GM10847 (cell line): ENCODE data around the gene UBA6.

Experiments used
- POLR2A ChIP-seq: IDR thresholded peaks from 2 replicates; pipeline ENCODE4 v1.6.1; 2011; ENCODE audit not compliant: insufficient read length; ENCODE audit errors: extremely low read depth

The UBA6 gene

GRCh38 chr4:67575232-67576058 is 125.5 kb downstream of the UBA6 start:
- TF ChIP-seq POLR2A: no peak

GRCh38 chr4:67573193-67573592 is 127.8 kb downstream of the UBA6 start:
- TF ChIP-seq POLR2A: no peak

- TF ChIP-seq POLR2A: no peak
Measured at GRCh38 chr4:67571975-67572374, 129.0 kb downstream of the UBA6 start.

GRCh38 chr4:67570537-67570936 is 130.4 kb downstream of the UBA6 start:
- no peak for TF ChIP-seq POLR2A

GRCh38 chr4:67568820-67569219 is 132.1 kb downstream of the UBA6 start:
- no peak for TF ChIP-seq POLR2A

- no peak for TF ChIP-seq POLR2A
Measured at GRCh38 chr4:67566335-67566734, 134.6 kb downstream of the UBA6 start.

GRCh38 chr4:67565284-67565683 is 135.7 kb downstream of the UBA6 start:
- TF ChIP-seq POLR2A: no peak
